HL-60 (cell line): ENCODE results near the gene SNAPIN.

Experiments
- GABPA ChIP-seq: IDR thresholded peaks from 2 replicates; pipeline ENCODE4 v1.6.1; 2012; ENCODE audit warnings: low read depth
- POLR2AphosphoS5 ChIP-seq: IDR thresholded peaks from 2 replicates; pipeline ENCODE4 v1.6.1; 2012; ENCODE audit warnings: low read depth
- TF ChIP-seq, protein P1 (sequence below): IDR thresholded peaks from one replicate; pipeline ENCODE4 v1.5.1; 2011; ENCODE audit warnings: low read length, control low read depth, inconsistent platforms; ENCODE audit not compliant: insufficient read depth

DNA sequence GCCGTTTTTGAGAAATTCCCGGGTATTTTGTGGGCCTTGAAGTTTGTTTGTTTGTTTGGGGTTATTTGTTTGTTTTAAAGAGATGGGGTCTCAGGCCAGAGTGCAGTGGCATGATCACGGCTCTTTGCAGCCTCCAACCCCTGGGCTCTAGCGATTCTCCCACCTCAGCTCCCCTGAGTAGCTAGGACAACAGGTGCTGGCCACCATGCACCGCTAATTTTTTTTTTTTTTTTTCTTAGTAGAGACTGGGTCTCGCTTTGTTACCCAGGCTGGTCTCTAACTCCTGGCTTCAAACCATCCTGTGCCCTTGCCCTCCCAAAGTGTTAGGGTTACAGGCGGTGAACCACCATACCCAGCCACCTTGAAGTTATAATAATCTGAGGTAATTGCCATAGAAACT, 22.6 kb upstream of the SNAPIN start:
- TF ChIP-seq, protein P1, sequence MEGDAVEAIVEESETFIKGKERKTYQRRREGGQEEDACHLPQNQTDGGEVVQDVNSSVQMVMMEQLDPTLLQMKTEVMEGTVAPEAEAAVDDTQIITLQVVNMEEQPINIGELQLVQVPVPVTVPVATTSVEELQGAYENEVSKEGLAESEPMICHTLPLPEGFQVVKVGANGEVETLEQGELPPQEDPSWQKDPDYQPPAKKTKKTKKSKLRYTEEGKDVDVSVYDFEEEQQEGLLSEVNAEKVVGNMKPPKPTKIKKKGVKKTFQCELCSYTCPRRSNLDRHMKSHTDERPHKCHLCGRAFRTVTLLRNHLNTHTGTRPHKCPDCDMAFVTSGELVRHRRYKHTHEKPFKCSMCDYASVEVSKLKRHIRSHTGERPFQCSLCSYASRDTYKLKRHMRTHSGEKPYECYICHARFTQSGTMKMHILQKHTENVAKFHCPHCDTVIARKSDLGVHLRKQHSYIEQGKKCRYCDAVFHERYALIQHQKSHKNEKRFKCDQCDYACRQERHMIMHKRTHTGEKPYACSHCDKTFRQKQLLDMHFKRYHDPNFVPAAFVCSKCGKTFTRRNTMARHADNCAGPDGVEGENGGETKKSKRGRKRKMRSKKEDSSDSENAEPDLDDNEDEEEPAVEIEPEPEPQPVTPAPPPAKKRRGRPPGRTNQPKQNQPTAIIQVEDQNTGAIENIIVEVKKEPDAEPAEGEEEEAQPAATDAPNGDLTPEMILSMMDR = no peak
- TF ChIP-seq POLR2AphosphoS5 (no peak), GABPA (no peak)
